Lower leg skin (tissue), 3 donors: ENCODE results near the gene MPEG1.

Experiments
- CTCF ChIP-seq, 3 donors: fragments of 450-650 bp; IDR thresholded peaks; one replicate each; pipeline ENCODE4 v1.5.1; 2016; ENCODE audit warnings: antibody characterized with exemption in 3 of 3, mild to moderate bottlenecking in 3 of 3, moderate library complexity in 2 of 3
- POLR2A ChIP-seq, 2 donors: fragments of 450-650 bp; IDR thresholded peaks; one replicate each; pipeline ENCODE4 v1.6.1; 2016 to 2017; ENCODE audit warnings: antibody characterized with exemption in 2 of 2, mild to moderate bottlenecking in 1 of 2, moderate library complexity in 1 of 2

DNA sequence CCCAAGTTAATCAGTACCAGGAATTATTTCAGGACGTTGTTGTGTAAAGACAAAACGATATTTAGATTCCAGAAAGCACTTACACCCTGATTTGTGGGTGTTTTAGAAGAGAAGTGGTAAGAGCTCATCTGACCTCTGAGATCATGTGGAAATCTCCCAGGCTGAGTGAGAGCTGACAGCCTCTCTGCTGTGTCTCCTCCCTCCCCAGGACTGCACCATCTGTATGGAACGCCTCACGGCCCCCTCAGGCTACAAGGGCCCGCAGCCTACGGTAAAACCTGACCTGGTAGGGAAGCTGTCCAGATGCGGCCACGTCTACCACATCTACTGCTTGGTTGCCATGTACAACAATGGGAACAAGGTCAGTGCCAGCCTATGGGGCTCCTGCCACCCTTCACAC, 20.8 kb downstream of the MPEG1 start:
- TF ChIP-seq CTCF (IDR thresholded peaks at IDR 0.05) (no peak), POLR2A (IDR thresholded peaks at IDR 0.05) (no peak)
